ENCODE data around the gene GLIPR1L1.

- TF ChIP-seq CTCF (IDR thresholded peaks at IDR 0.05) (no peak), POLR2AphosphoS5 (IDR thresholded peaks at IDR 0.05) (no peak), EP300 (IDR thresholded peaks at IDR 0.05) (no peak)
Measured at GRCh38 chr12:75419841-75420240, 85.4 kb downstream of the GLIPR1L1 start.
